HepG2 (cell line): ENCODE data around the gene PPME1. TPM values are rescaled to one million over a fixed set of nuclear protein-coding genes. Genes with fewer than 3 reads are reported as not detected.

Source experiments
- CSRNP1 ChIP-seq: sonication (generic); formaldehyde crosslinking; IDR thresholded peaks from 2 replicates; pipeline ENCODE4 v1.8.1; 2023; ENCODE audit warnings: mild to moderate bottlenecking, missing genetic modification reagents
- FLYWCH1 ChIP-seq: sonication (generic); formaldehyde crosslinking; IDR thresholded peaks from 2 replicates; pipeline ENCODE4 v1.8.1; 2023; ENCODE audit warnings: mild to moderate bottlenecking, missing genetic modification reagents
- GABPA ChIP-seq, 2 experiments: IDR thresholded peaks; 2 replicates each; pipeline ENCODE4 v1.6.1; 2011 to 2016; ENCODE audit warnings: low read depth in 2 of 2, low read length in 1 of 2, missing biosample characterization in 1 of 2, missing genetic modification characterization in 1 of 2
- HBP1 ChIP-seq: IDR thresholded peaks from 2 replicates; pipeline ENCODE4 v1.6.1; 2016; ENCODE audit warnings: low read depth, control low read depth
- HNF1B ChIP-seq: sonication (generic); formaldehyde crosslinking; IDR thresholded peaks from 2 replicates; pipeline ENCODE4 v1.5.1; 2020; ENCODE audit warnings: mild to moderate bottlenecking, moderate library complexity, missing genetic modification reagents
- HNF4A ChIP-seq: sonication (generic); formaldehyde crosslinking; IDR thresholded peaks from 2 replicates; pipeline ENCODE4 v1.4.0; 2020; ENCODE audit warnings: missing genetic modification reagents
- KDM6A ChIP-seq: IDR thresholded peaks from 2 replicates; pipeline ENCODE4 v1.6.1; 2016; ENCODE audit warnings: low read depth
- MEIS1 ChIP-seq: sonication (generic); formaldehyde crosslinking; IDR thresholded peaks from 2 replicates; pipeline ENCODE4 v1.9.0; 2021; ENCODE audit warnings: mild to moderate bottlenecking, missing genetic modification reagents, moderate library complexity, borderline replicate concordance
- MYPOP ChIP-seq: sonication (generic); formaldehyde crosslinking; IDR thresholded peaks from 2 replicates; pipeline ENCODE4 v1.8.1; 2023; ENCODE audit warnings: mild to moderate bottlenecking, moderate library complexity, missing genetic modification reagents
- SOX6 ChIP-seq, 2 experiments: fragments of 450-650 bp in 1 of 2; sonication (generic) in 1 of 2; formaldehyde crosslinking in 1 of 2; IDR thresholded peaks; 2 replicates each; pipeline versions ENCODE4 v1.4.0 to v1.6.1; 2017 to 2020; ENCODE audit warnings: antibody characterized with exemption in 1 of 2, mild to moderate bottlenecking in 1 of 2, missing genetic modification reagents in 1 of 2
- ZFP91 ChIP-seq: sonication (generic); formaldehyde crosslinking; IDR thresholded peaks from 2 replicates; pipeline ENCODE4 v1.9.0; 2022; ENCODE audit warnings: missing genetic modification reagents, mild to moderate bottlenecking, borderline replicate concordance
- ZNF274 ChIP-seq: sonication (generic); formaldehyde crosslinking; IDR thresholded peaks from 2 replicates; pipeline ENCODE4 v1.5.1; 2020; ENCODE audit warnings: mild to moderate bottlenecking, missing genetic modification reagents
- ZNF354B ChIP-seq: sonication (generic); formaldehyde crosslinking; IDR thresholded peaks from 2 replicates; pipeline ENCODE4 v1.8.0; 2022; ENCODE audit warnings: mild to moderate bottlenecking, missing genetic modification reagents
- ZNF446 ChIP-seq: sonication (generic); formaldehyde crosslinking; IDR thresholded peaks from 2 replicates; pipeline ENCODE4 v1.5.0; 2020; ENCODE audit warnings: mild to moderate bottlenecking, missing genetic modification reagents
- ZNF510 ChIP-seq: sonication (generic); formaldehyde crosslinking; IDR thresholded peaks from 2 replicates; pipeline ENCODE4 v1.4.0; 2020; ENCODE audit warnings: low read depth, mild to moderate bottlenecking, missing genetic modification reagents
- ZNF639 ChIP-seq: conservative IDR thresholded peaks from 2 replicates; pipeline ENCODE4 v1.6.1; 2018; ENCODE audit warnings: missing genetic modification reagents
- ZNF768 ChIP-seq: sonication (generic); formaldehyde crosslinking; IDR thresholded peaks from 2 replicates; pipeline ENCODE4 v1.4.0; 2020; ENCODE audit warnings: missing genetic modification reagents
- ZSCAN9 ChIP-seq: IDR thresholded peaks from 2 replicates; pipeline ENCODE4 v1.6.1; 2016; ENCODE audit warnings: borderline replicate concordance
- polyA plus RNA-seq, 8 experiments: library from polyadenylated mRNA; depleted of rRNA in 3 of 8; stranded (reverse) in 7 of 8; unstranded in 1 of 8; fragments of >200 nt; fragmentation: Illumina TruSeq in 4 of 8; extraction: Trizol in 4 of 8; gene quantifications; 2 replicates each; pipeline versions ENCODE4 v1.2.1 to v1.2.3, GENCODE V29; 2011 to 2016; ENCODE audit warnings: low read depth in 4 of 8, missing spikeins in 1 of 8, mixed read lengths in 1 of 8; ENCODE audit not compliant: insufficient read depth in 1 of 8
- total RNA-seq, 5 experiments: library from RNA; depleted of rRNA; stranded (reverse); fragments of >200 nt; fragmentation: Illumina TruSeq; extraction: Trizol; gene quantifications; 2 replicates each; pipeline ENCODE4 v1.2.3, GENCODE V29; 2016; ENCODE audit warnings: low read depth in 1 of 5

PPME1 gene
- total and polyA plus RNA-seq, 2 of the 13 experiments (the other 11 are each of a cell fraction or from before 2014, with no cell fraction given): 31.3 to 56.0 TPM

GRCh38 chr11:74170694-74171629 lies at the start of gene PPME1, which contains the start of gene C2CD3 (continued):
- no peak for TF ChIP-seq SOX6 (IDR thresholded peaks at IDR 0.05)
- TF ChIP-seq SOX6 (CRISPR knock-in tag; IDR thresholded peaks at IDR 0.05): no peak
- TF ChIP-seq MEIS1 (CRISPR knock-in tag): peak; percentile 94; the same call in 1 of the 2 replicates
- TF ChIP-seq GABPA (IDR thresholded peaks at IDR 0.05; ENCODE audit: low read depth, low read length): peak; percentile 76
- peak; percentile 96 for TF ChIP-seq GABPA (CRISPR knock-in tag; IDR thresholded peaks at IDR 0.05; ENCODE audit: low read depth)
- TF ChIP-seq HBP1 (CRISPR knock-in tag): 0 out of 2 replicates have a peak, but pooled peaks have one; percentile 22
- TF ChIP-seq MYPOP (CRISPR knock-in tag): peak; percentile 81
- peak; percentile 92 for TF ChIP-seq ZFP91 (CRISPR knock-in tag)
- TF ChIP-seq ZNF274 (CRISPR knock-in tag): peak; percentile 90; the same call in 1 of the 2 replicates
- TF ChIP-seq HNF4A (CRISPR knock-in tag): no peak; the same call in none of the 2 replicates
- TF ChIP-seq CSRNP1: no peak
- no peak for TF ChIP-seq ZNF354B (CRISPR knock-in tag)
- no peak for TF ChIP-seq KDM6A (CRISPR knock-in tag)
- TF ChIP-seq ZNF510: peak; percentile 96; the same call in 1 of the 2 replicates
- peak; percentile 46; the same call in 1 of the 2 replicates for TF ChIP-seq ZSCAN9
- TF ChIP-seq HNF1B (CRISPR knock-in tag): peak; percentile 60; the same call in 1 of the 2 replicates
- 0 out of 2 replicates have a peak, but pooled peaks have one; percentile 49 for TF ChIP-seq ZNF446 (CRISPR knock-in tag)
- no peak for TF ChIP-seq ZNF768
- peak; percentile 81 for TF ChIP-seq ZNF639
- no peak for TF ChIP-seq FLYWCH1
